ENCODE data around the gene USP17L19.
"Not testable (repeated sequence)": the region's sequence is repeated elsewhere in the genome, so short reads cannot be mapped to it uniquely, and the experiment has no call there.

Gene USP17L19, protein sequence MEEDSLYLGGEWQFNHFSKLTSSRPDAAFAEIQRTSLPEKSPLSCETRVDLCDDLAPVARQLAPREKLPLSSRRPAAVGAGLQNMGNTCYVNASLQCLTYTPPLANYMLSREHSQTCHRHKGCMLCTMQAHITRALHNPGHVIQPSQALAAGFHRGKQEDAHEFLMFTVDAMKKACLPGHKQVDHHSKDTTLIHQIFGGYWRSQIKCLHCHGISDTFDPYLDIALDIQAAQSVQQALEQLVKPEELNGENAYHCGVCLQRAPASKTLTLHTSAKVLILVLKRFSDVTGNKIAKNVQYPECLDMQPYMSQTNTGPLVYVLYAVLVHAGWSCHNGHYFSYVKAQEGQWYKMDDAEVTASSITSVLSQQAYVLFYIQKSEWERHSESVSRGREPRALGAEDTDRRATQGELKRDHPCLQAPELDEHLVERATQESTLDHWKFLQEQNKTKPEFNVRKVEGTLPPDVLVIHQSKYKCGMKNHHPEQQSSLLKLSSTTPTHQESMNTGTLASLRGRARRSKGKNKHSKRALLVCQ

DNA sequence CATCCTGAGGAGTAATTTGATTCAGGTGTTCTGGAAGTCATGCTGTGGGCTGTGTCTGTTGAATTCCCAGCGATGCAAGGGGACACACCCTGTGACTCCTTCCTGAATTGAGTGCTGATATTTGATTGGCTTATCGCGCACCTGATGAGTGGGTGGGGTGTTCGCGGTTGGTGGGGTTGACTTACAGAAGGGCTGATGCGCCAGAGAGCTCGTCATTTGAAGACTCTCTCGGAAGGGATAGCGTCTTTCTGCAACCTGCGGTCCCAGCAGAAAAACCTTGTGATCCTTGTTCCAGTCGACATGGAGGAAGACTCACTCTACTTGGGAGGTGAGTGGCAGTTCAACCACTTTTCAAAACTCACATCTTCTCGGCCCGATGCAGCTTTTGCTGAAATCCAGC, at the start of gene USP17L19:
TSS of gene USP17L19 (plus strand) at position 301 of the 400 bp plus-strand sequence. CDS start at position 301, 0 bp downstream.
- FAIRE-seq; DNase-seq (ENCODE audit: low spot score): not testable (repeated sequence)

DNA sequence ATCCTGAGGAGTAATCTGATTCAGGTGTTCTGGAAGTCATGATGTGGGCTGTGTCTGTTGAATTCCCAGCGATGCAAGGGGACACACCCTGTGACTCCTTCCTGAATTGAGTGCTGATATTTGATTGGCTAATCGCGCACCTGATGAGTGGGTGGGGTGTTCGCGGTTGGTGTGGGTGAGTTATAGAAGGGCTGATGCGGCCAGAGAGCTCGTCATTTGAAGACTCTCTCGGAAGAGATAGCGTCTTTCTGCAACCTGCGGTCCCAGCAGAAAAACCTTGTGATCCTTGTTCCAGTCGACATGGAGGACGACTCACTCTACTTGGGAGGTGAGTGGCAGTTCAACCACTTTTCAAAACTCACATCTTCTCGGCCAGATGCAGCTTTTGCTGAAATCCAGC, 42.8 kb upstream of the USP17L19 start, which contains the start of gene USP17L10:
TSS of gene USP17L10 (plus strand) at position 301 of the 400 bp plus-strand sequence. CDS start at position 301, 0 bp downstream.
- not testable (repeated sequence) for DNase-seq (ENCODE audit: low spot score); FAIRE-seq

DNA sequence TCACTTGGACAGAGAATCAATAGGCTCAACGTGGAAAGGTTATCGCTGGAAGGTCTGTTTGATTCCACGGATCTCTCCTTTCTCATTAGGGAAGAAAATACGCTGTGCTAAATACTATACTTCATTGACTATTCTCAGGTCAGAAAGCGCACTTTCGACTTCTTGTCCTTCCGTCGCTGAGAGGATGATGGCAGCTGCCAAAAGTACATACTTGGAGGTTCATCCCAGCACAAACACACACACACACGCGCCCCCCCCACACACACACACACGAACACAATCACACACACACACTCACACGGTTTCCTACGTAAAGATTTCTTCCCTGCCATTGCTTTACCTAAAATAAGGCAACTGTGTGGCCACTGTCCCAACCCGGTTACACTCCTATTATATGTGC, 38.5 kb upstream of the USP17L19 start:
- DNase-seq (ENCODE audit: low spot score); FAIRE-seq: not testable (repeated sequence)

DNA sequence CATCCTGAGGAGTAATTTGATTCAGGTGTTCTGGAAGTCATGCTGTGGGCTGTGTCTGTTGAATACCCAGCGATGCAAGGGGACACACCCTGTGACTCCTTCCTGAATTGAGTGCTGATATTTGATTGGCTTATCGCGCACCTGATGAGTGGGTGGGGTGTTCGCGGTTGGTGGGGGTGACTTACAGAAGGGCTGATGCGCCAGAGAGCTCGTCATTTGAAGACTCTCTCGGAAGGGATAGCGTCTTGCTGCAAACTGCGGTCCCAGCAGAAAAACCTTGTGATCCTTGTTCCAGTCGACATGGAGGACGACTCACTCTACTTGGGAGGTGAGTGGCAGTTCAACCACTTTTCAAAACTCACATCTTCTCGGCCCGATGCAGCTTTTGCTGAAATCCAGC, 38.1 kb upstream of the USP17L19 start, which contains the start of gene USP17L11:
TSS of gene USP17L11 (plus strand) at position 301 of the 400 bp plus-strand sequence. CDS start at position 301, 0 bp downstream.
- FAIRE-seq; DNase-seq (ENCODE audit: low spot score): not testable (repeated sequence)

DNA sequence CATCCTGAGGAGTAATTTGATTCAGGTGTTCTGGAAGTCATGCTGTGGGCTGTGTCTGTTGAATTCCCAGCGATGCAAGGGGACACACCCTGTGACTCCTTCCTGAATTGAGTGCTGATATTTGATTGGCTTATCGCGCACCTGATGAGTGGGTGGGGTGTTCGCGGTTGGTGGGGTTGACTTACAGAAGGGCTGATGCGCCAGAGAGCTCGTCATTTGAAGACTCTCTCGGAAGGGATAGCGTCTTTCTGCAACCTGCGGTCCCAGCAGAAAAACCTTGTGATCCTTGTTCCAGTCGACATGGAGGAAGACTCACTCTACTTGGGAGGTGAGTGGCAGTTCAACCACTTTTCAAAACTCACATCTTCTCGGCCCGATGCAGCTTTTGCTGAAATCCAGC, 33.3 kb upstream of the USP17L19 start, which contains the start of gene USP17L12:
TSS of gene USP17L12 (plus strand) at position 301 of the 400 bp plus-strand sequence. CDS start at position 301, 0 bp downstream.
- FAIRE-seq; DNase-seq (ENCODE audit: low spot score): not testable (repeated sequence)

DNA sequence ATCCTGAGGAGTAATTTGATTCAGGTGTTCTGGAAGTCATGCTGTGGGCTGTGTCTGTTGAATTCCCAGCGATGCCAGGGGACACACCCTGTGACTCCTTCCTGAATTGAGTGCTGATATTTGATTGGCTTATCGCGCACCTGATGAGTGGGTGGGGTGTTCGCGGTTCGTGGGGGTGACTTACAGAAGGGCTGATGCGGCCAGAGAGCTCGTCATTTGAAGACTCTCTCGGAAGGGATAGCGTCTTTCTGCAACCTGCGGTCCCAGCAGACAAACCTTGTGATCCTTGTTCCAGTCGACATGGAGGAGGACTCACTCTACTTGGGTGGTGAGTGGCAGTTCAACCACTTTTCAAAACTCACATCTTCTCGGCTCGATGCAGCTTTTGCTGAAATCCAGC, 28.6 kb upstream of the USP17L19 start, which contains the start of gene USP17L13:
TSS of gene USP17L13 (plus strand) at position 301 of the 400 bp plus-strand sequence. CDS start at position 301, 0 bp downstream.
- FAIRE-seq; DNase-seq (ENCODE audit: low spot score): not testable (repeated sequence)

DNA sequence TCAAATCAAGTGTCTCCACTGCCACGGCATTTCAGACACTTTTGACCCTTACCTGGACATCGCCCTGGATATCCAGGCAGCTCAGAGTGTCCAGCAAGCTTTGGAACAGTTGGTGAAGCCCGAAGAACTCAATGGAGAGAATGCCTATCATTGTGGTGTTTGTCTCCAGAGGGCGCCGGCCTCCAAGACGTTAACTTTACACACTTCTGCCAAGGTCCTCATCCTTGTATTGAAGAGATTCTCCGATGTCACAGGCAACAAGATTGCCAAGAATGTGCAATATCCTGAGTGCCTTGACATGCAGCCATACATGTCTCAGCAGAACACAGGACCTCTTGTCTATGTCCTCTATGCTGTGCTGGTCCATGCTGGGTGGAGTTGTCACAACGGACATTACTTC, 22.9 kb upstream of the USP17L19 start:
- not testable (repeated sequence) for FAIRE-seq; DNase-seq (ENCODE audit: low spot score)

DNA sequence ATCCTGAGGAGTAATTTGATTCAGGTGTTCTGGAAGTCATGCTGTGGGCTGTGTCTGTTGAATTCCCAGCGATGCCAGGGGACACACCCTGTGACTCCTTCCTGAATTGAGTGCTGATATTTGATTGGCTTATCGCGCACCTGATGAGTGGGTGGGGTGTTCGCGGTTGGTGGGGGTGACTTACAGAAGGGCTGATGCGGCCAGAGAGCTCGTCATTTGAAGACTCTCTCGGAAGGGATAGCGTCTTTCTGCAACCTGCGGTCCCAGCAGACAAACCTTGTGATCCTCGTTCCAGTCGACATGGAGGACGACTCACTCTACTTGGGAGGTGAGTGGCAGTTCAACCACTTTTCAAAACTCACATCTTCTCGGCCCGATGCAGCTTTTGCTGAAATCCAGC, 19.1 kb upstream of the USP17L19 start, which contains the start of gene USP17L15:
TSS of gene USP17L15 (plus strand) at position 301 of the 400 bp plus-strand sequence. CDS start at position 301, 0 bp downstream.
- not testable (repeated sequence) for DNase-seq (ENCODE audit: low spot score); FAIRE-seq

DNA sequence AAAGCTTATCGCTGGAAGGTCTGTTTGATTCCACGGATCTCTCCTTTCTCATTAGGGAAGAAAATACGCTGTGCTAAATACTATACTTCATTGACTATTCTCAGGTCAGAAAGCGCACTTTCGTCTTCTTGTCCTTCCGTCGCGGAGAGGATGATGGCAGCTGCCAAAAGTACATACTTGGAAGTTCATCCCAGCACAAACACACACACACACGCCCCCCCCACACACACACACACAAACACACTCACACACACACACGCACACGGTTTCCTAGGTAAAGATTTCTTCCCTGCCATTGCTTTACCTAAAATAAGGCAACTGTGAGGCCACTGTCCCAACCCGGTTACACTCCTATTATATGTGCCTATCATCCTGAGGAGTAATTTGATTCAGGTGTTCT, 14.7 kb upstream of the USP17L19 start:
- not testable (repeated sequence) for FAIRE-seq; DNase-seq (ENCODE audit: low spot score)

DNA sequence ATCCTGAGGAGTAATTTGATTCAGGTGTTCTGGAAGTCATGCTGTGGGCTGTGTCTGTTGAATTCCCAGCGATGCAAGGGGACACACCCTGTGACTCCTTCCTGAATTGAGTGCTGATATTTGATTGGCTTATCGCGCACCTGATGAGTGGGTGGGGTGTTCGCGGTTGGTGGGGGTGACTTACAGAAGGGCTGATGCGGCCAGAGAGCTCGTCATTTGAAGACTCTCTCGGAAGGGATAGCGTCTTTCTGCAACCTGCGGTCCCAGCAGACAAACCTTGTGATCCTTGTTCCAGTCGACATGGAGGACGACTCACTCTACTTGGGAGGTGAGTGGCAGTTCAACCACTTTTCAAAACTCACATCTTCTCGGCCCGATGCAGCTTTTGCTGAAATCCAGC, 9.6 kb upstream of the USP17L19 start, which contains the start of gene USP17L17:
TSS of gene USP17L17 (plus strand) at position 301 of the 400 bp plus-strand sequence. CDS start at position 301, 0 bp downstream.
- FAIRE-seq; DNase-seq (ENCODE audit: low spot score): not testable (repeated sequence)

DNA sequence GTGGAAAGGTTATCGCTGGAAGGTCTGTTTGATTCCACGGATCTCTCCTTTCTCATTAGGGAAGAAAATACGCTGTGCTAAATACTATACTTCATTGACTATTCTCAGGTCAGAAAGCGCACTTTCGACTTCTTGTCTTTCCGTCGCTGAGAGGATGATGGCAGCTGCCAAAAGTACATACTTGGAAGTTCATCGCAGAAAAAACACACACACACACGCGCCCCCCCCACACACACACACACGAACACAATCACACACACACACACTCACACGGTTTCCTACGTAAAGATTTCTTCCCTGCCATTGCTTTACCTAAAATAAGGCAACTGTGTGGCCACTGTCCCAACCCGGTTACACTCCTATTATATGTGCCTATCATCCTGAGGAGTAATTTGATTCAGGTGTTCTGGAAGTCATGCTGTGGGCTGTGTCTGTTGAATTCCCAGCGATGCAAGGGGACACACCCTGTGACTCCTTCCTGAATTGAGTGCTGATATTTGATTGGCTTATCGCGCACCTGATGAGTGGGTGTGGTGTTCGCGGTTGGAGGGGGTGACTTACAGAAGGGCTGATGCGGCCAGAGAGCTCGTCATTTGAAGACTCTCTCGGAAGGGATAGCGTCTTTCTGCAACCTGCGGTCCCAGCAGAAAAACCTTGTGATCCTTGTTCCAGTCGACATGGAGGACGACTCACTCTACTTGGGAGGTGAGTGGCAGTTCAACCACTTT, 5.1 kb upstream of the USP17L19 start, which contains the start of gene USP17L18:
TSS of gene USP17L18 (plus strand) at position 678 of the 728 bp plus-strand sequence. CDS start at position 678, 0 bp downstream.
- FAIRE-seq; DNase-seq (ENCODE audit: low spot score): not testable (repeated sequence)

DNA sequence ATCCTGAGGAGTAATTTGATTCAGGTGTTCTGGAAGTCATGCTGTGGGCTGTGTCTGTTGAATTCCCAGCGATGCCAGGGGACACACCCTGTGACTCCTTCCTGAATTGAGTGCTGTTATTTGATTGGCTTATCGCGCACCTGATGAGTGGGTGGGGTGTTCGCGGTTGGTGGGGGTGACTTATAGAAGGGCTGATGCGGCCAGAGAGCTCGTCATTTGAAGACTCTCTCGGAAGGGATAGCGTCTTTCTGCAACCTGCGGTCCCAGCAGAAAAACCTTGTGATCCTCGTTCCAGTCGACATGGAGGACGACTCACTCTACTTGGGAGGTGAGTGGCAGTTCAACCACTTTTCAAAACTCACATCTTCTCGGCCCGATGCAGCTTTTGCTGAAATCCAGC, 4.6 kb downstream of the USP17L19 start, which contains the start of gene USP17L20:
TSS of gene USP17L20 (plus strand) at position 301 of the 400 bp plus-strand sequence. CDS start at position 301, 0 bp downstream.
- not testable (repeated sequence) for DNase-seq (ENCODE audit: low spot score); FAIRE-seq

DNA sequence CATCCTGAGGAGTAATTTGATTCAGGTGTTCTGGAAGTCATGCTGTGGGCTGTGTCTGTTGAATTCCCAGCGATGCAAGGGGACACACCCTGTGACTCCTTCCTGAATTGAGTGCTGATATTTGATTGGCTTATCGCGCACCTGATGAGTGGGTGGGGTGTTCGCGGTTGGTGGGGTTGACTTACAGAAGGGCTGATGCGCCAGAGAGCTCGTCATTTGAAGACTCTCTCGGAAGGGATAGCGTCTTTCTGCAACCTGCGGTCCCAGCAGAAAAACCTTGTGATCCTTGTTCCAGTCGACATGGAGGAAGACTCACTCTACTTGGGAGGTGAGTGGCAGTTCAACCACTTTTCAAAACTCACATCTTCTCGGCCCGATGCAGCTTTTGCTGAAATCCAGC, 9.4 kb downstream of the USP17L19 start, which contains the start of gene USP17L21:
TSS of gene USP17L21 (plus strand) at position 301 of the 400 bp plus-strand sequence. CDS start at position 301, 0 bp downstream.
- not testable (repeated sequence) for DNase-seq (ENCODE audit: low spot score); FAIRE-seq

DNA sequence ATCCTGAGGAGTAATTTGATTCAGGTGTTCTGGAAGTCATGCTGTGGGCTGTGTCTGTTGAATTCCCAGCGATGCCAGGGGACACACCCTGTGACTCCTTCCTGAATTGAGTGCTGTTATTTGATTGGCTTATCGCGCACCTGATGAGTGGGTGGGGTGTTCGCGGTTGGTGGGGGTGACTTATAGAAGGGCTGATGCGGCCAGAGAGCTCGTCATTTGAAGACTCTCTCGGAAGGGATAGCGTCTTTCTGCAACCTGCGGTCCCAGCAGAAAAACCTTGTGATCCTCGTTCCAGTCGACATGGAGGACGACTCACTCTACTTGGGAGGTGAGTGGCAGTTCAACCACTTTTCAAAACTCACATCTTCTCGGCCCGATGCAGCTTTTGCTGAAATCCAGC, 14.1 kb downstream of the USP17L19 start, which contains the start of gene USP17L22:
TSS of gene USP17L22 (plus strand) at position 301 of the 400 bp plus-strand sequence. CDS start at position 301, 0 bp downstream.
- not testable (repeated sequence) for FAIRE-seq; DNase-seq (ENCODE audit: low spot score)

DNA sequence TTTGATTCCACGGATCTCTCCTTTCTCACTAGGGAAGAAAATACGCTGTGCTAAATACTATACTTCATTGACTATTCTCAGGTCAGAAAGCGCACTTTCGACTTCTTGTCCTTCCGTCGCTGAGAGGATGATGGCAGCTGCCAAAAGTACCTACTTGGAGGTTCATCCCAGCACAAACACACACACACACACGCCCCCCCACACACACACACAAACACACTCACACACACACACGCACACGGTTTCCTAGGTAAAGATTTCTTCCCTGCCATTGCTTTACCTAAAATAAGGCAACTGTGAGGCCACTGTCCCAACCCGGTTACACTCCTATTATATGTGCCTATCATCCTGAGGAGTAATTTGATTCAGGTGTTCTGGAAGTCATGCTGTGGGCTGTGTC, 18.5 kb downstream of the USP17L19 start:
- not testable (repeated sequence) for DNase-seq (ENCODE audit: low spot score); FAIRE-seq
